LNCaP clone FGC (cell line): ENCODE results near the gene YPEL3.
A peak's percentile ranks its signal among the peaks of the same experiment; 100 is the strongest.

Source experiments
- DNase-seq: peaks from one replicate; pipeline ENCODE4 v3.0.0-alpha.2; 2011; ENCODE audit warnings: low read depth
- H3K4me3 ChIP-seq: 2 replicates; pipeline ENCODE4 v1.5.1; 2011; ENCODE audit warnings: mild to moderate bottlenecking, low read depth, low read length, control low read depth
- TF ChIP-seq, protein P1 (sequence below): IDR thresholded peaks from 2 replicates; pipeline ENCODE4 v1.5.1; 2012; ENCODE audit warnings: mild to moderate bottlenecking; ENCODE audit not compliant: control insufficient read depth, insufficient read depth; ENCODE audit errors: extremely low read depth

YPEL3 gene

DNA sequence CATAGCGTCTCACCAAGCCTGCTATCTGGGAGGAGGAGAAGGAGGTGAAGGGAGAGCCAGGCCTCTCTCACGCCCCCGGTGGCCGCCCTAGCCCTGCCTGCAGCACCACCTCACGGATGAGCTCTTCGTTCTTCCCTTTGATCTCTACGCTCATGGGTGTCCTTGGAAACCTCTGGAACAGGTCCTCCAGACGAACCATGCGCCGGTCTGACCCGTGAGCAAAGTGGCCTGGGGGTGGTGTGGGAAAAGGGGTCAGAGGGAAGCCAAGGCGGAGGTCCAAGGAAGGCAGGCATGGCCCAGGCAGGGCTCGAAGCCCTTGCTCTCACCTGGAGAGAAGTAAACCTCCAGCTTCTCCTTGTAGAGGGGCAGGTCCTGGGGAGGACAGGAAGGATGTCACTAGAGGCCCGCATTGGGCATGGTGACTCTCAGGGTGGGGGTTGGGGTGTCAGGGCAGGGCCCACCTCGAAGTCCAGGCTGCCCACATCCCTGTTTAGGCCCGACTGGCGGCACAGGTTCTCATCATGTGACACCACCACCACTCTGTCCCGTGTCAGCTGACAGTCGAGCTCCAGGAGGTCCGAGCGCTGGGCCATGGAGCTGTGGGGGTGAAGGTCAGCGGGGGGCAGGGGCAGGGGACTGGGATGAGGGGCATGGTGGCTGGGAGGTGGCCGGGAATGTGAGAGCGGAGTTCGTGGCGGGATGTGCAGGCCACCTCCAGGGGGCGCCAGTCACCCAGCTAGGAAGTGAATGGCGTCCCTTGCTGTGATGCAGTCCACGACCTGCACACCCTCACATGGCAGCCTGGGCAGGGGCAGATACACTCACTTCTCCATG, 16.4 kb upstream of the YPEL3 start:
- TF ChIP-seq, protein P1, sequence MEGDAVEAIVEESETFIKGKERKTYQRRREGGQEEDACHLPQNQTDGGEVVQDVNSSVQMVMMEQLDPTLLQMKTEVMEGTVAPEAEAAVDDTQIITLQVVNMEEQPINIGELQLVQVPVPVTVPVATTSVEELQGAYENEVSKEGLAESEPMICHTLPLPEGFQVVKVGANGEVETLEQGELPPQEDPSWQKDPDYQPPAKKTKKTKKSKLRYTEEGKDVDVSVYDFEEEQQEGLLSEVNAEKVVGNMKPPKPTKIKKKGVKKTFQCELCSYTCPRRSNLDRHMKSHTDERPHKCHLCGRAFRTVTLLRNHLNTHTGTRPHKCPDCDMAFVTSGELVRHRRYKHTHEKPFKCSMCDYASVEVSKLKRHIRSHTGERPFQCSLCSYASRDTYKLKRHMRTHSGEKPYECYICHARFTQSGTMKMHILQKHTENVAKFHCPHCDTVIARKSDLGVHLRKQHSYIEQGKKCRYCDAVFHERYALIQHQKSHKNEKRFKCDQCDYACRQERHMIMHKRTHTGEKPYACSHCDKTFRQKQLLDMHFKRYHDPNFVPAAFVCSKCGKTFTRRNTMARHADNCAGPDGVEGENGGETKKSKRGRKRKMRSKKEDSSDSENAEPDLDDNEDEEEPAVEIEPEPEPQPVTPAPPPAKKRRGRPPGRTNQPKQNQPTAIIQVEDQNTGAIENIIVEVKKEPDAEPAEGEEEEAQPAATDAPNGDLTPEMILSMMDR: peak; percentile 54
- H3K4me3 ChIP-seq: no peak overlapping the region
- no peak for DNase-seq

DNA sequence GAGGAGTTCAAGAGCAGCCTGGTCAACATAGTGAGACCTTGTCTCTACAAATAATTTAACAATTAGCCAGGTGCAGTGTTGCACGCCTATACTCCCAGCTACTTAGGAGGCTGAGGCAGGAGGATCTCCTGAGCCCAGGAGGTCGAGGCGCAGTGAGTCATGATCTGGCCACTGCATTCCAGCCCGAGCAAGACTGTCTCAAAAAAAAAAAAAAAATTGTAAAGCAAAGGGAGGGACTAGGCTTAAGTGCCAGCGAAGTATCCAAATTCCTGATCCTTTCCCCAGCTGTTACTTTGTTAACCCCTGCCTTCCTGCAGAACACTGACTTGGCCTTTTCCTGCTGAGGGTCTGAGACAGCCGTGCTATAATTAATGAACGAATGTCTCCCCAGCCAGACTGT, 14.6 kb upstream of the YPEL3 start:
- DNase-seq: no peak
- TF ChIP-seq, protein P1: no peak
- no peak overlapping the region for H3K4me3 ChIP-seq

DNA sequence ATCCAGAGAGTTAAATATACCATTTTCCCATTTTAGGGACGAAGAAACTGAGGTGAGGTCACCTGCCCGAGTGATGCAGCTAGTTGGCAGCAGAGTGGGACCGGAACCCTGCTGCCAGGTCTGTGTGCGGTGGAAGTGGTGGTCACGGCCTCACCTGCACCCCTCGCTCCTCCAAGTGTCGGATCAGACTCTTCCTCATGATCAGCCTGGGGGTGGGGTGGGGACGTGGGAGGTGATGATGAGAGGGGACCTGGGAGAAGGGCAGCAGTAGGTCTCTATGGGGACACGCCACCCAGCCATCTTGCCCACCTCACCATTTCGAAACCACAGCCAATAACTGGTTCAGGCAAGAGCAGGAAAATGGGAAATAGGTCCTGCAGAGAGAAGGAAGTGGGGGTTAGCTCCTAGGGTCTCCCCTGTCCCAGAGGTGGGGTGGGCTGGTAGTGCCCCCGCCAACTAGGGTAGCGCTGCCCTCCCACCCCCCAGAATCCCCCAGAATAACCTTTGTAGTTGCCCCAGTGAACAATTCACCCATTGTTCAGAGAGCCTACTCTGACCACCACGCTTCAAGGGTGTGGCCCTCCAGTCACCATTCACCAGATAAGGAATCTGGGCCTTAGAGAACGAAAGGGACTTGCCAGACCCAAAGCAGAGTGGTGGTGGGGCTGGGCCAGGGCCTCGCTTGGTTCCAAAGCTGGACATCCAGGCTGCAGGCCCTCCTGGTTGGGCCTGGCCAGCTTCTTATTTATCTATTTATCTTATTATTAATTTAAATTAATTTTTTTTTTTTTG, 12.2 kb upstream of the YPEL3 start:
- no peak overlapping the region for H3K4me3 ChIP-seq
- no peak for DNase-seq
- TF ChIP-seq, protein P1: no peak

DNA sequence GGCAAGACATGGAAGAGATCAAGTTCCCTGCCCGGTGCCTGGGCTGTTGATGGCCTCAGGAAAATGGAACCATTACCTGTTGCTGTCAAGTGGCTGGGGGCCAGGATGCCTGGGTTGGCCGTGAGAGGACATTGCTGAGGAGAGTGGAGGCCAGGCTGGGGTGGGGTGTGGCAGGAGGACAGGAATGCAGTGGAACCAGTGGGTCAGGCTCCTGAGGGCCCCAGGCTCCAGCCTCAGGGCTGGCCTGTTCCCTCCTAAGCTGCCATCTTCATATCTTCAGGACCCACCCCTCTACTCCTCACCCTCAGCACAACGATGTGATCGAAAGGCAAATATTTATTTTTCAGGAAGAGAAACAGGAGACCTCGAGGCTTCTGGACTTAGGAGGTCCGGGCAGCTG, 8.5 kb upstream of the YPEL3 start:
- peak; percentile 17 for DNase-seq
- TF ChIP-seq, protein P1: no peak
- H3K4me3 ChIP-seq: no peak overlapping the region

DNA sequence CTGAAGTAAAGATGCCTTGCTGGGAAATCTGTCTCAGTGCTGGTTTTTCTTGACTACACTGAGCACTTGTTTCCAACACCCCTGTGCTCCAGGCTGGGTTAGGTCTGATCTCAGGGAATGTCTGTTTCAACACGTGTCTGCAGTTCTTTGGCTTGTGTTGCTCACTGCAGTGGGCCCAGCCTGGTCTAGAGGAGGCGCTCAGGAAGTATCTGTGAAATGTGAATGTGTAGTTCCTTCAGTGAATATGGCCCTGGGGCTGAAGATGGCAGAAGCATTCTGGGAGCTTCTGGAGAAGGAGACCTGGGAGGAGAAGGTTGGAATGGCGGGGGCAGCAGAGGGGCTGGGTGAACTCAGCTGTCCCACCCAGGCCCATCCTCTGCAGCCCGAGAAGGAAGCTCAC, 8.1 kb upstream of the YPEL3 start:
- DNase-seq: no peak
- TF ChIP-seq, protein P1: no peak

GRCh38 chr16:30096862-30097563, 1.0 kb upstream of the YPEL3 start:
- TF ChIP-seq, protein P1: no peak
- no peak for DNase-seq
- peak overlapping the region; percentile 51 for H3K4me3 ChIP-seq

More for the DNA sequence above, 8.1 kb upstream of the YPEL3 start:
- H3K4me3 ChIP-seq: no peak overlapping the region
